22Rv1 (cell line): ENCODE data around the gene SORCS2.

Experiments used
- H3K27ac ChIP-seq: fragments of 450-650 bp; 2 replicates; pipeline ENCODE4 v1.5.1; 2017
- CTCF ChIP-seq: fragments of 450-650 bp; IDR thresholded peaks from 2 replicates; pipeline ENCODE4 v1.5.1; 2017; ENCODE audit warnings: mild to moderate bottlenecking
- ZFX ChIP-seq: fragments of 450-650 bp; IDR thresholded peaks from 2 replicates; pipeline ENCODE4 v1.6.1; 2017; ENCODE audit warnings: antibody characterized with exemption, borderline replicate concordance

Gene SORCS2

GRCh38 chr4:7155590-7156071, 36.7 kb upstream of the SORCS2 start:
- TF ChIP-seq CTCF, result no peak
- no peak for TF ChIP-seq ZFX
- no peak overlapping the region for H3K27ac ChIP-seq

- H3K27ac ChIP-seq, result no peak overlapping the region
- TF ChIP-seq ZFX, result no peak
- TF ChIP-seq CTCF, result no peak
These were observed 36.0 kb upstream of the SORCS2 start for GRCh38 chr4:7156328-7156727.

GRCh38 chr4:7156761-7157488, 35.4 kb upstream of the SORCS2 start:
- TF ChIP-seq ZFX, result no peak
- TF ChIP-seq CTCF, result peak; percentile 65
- H3K27ac ChIP-seq, result no peak overlapping the region

- TF ChIP-seq CTCF (no peak), ZFX (no peak)
- no peak overlapping the region for H3K27ac ChIP-seq
These were observed 34.7 kb upstream of the SORCS2 start for GRCh38 chr4:7157666-7158065.

GRCh38 chr4:7158081-7158750, 34.1 kb upstream of the SORCS2 start:
- H3K27ac ChIP-seq, result no peak overlapping the region
- TF ChIP-seq CTCF (no peak), ZFX (no peak)

GRCh38 chr4:7158991-7159390, 33.3 kb upstream of the SORCS2 start:
- no peak overlapping the region for H3K27ac ChIP-seq
- no peak for TF ChIP-seq ZFX

DNA sequence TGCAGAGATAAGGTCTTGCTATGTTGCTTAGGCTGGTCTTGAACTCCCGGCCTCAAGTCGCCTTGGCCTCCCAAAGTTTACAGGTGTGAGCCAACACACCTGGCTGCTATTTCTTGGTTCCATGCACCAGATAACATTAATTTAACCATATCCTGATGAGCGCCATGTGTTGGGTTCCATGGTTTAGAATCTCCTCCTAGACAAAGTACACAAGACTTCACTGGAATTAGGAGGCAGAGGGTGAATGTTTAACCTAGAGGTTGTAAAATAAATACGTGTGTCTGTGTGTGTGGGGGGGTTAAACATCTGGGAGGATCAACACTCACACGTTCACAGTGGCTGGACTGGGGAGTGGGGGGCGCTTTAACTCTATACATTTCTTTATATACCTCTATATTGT, 32.4 kb upstream of the SORCS2 start:
- H3K27ac ChIP-seq, result no peak overlapping the region
- TF ChIP-seq CTCF, result no peak
- no peak for TF ChIP-seq ZFX
